Chondrocyte (in vitro differentiated cells): ENCODE data around the gene SLC27A5. TPM values are rescaled to one million over a fixed set of nuclear protein-coding genes. Genes with fewer than 3 reads are reported as not detected.
A peak's percentile ranks its signal among the peaks of the same experiment; 100 is the strongest.

ENCODE experiments used
- DNase-seq: peaks from one replicate; pipeline ENCODE4 v3.0.0; 2021; ENCODE audit warnings: mixed read lengths, low spot score
- H3K27ac Mint-ChIP-seq: one replicate; pipeline ENCODE4 v1.8.0; 2021; ENCODE audit warnings: mild to moderate bottlenecking, moderate library complexity, mixed read lengths; ENCODE audit not compliant: unreplicated experiment
- H3K27me3 Mint-ChIP-seq: 2 replicates; pipeline ENCODE4 v1.8.0; 2021; ENCODE audit warnings: low read depth, mixed read lengths
- H3K36me3 Mint-ChIP-seq: 2 replicates; pipeline ENCODE4 v1.8.0; 2021; ENCODE audit warnings: low read depth, mixed read lengths
- H3K4me1 Mint-ChIP-seq: 2 replicates; pipeline ENCODE4 v1.8.0; 2021; ENCODE audit warnings: low read depth, mild to moderate bottlenecking, mixed read lengths
- H3K4me3 Mint-ChIP-seq: one replicate; pipeline ENCODE4 v1.8.0; 2021; ENCODE audit warnings: mild to moderate bottlenecking, moderate library complexity, mixed read lengths; ENCODE audit not compliant: unreplicated experiment
- H3K9me3 Mint-ChIP-seq: 2 replicates; pipeline ENCODE4 v1.8.0; 2021; ENCODE audit warnings: low read depth, mixed read lengths
- total RNA-seq: library from RNA; stranded (reverse); gene quantifications from 3 replicates; pipeline ENCODE4 v1.2.1, GENCODE V29; 2021
- TF ChIP-seq, protein P1 (sequence below): fragments of 200-600 bp; sonication (generic); IDR thresholded peaks from 2 replicates; pipeline ENCODE4 v1.5.0; 2021; ENCODE audit warnings: antibody characterized with exemption, mild to moderate bottlenecking, moderate library complexity

Gene SLC27A5
- total RNA-seq, 1 donor from 2014 or later = 4.7 TPM

DNA sequence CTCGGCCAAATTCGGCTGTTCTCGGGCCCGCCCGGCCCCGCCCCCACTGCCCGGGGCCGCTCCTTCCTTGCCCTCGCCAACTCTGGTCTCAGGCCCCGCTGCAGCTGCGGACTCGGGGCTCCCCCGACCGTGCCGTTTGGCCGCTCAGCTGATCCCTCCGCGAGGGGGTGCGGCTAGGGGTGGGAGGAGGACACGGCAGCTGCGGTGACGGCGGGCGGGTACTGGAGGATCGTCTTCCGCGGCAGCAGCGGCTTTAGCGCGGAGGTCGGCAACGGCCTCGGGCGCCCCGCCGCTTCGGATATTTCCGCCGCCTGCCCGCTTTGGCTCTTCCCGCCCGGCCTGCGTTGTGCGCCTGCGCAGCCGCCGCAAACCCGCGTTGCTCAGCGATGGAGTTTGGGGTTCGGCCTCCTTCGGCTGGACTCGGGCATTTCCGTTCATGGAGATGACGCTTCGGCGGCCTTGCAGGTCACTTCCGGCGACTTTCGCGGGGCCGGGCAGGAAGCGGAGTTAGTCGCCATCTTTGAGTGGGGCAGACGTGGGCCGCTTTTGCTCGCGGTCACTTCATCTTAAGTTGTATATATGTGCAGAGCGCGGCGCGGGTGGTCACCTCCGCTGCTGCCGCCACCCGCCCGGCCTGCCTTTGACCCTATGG lies 47.0 kb upstream of the SLC27A5 start:
- DNase-seq = peak; percentile 99
- peaks cover 49% of the 10 kb centered on the region for H3K4me1 Mint-ChIP-seq
- H3K27ac Mint-ChIP-seq = peak overlapping the region; percentile 98
- H3K27me3 Mint-ChIP-seq = no peaks in the 10 kb centered on the region
- TF ChIP-seq, protein P1, sequence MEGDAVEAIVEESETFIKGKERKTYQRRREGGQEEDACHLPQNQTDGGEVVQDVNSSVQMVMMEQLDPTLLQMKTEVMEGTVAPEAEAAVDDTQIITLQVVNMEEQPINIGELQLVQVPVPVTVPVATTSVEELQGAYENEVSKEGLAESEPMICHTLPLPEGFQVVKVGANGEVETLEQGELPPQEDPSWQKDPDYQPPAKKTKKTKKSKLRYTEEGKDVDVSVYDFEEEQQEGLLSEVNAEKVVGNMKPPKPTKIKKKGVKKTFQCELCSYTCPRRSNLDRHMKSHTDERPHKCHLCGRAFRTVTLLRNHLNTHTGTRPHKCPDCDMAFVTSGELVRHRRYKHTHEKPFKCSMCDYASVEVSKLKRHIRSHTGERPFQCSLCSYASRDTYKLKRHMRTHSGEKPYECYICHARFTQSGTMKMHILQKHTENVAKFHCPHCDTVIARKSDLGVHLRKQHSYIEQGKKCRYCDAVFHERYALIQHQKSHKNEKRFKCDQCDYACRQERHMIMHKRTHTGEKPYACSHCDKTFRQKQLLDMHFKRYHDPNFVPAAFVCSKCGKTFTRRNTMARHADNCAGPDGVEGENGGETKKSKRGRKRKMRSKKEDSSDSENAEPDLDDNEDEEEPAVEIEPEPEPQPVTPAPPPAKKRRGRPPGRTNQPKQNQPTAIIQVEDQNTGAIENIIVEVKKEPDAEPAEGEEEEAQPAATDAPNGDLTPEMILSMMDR = no peak
- peak overlapping the region; percentile 96 for H3K4me3 Mint-ChIP-seq
- H3K36me3 Mint-ChIP-seq = peaks cover 14% of the 10 kb centered on the region
- H3K9me3 Mint-ChIP-seq = no peaks in the 10 kb centered on the region

DNA sequence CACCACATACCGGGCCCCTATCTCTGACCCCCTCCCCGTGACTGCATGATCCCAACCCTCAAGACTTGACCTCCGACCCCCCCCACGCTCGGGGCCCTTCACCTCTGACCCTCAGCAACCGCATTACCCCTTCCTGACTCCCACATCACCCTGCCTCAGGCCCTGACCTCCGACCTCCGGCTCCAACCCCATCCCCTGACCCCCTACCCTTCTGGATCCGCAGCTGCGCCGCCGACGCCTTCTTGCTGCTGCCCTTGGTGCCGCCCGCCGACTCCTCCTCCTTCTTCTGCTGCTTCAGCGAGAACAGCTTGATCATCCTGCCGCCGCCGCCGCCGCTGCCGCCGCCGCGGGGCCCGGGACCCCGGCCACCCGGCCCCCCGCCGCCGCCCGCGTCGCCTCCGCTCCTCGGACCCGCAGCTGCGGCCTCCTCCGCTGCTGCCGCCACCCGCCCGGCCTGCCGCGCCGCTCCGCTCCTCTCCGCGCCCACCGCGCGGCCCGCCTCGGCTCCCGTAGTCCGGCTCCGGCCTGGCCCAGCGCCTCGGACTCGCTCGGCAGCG lies 46.4 kb upstream of the SLC27A5 start, which contains the start of gene UBE2M:
TSS of gene UBE2M (minus strand) at position 546 of the 557 bp plus-strand sequence. CDS start at position 316, 230 bp downstream.
- Mint-ChIP-seq H3K9me3 (no peaks in the 10 kb centered on the region), H3K36me3 (peaks cover 16% of the 10 kb centered on the region), H3K27ac (peak within 1 kb of the TSS; percentile 98), H3K4me1 (peaks cover 53% of the 10 kb centered on the region), H3K27me3 (no peaks in the 10 kb centered on the region), H3K4me3 (peak within 1 kb of the TSS; percentile 96)
- TF ChIP-seq, protein P1 = no peak
- peak; percentile 82 for DNase-seq

DNA sequence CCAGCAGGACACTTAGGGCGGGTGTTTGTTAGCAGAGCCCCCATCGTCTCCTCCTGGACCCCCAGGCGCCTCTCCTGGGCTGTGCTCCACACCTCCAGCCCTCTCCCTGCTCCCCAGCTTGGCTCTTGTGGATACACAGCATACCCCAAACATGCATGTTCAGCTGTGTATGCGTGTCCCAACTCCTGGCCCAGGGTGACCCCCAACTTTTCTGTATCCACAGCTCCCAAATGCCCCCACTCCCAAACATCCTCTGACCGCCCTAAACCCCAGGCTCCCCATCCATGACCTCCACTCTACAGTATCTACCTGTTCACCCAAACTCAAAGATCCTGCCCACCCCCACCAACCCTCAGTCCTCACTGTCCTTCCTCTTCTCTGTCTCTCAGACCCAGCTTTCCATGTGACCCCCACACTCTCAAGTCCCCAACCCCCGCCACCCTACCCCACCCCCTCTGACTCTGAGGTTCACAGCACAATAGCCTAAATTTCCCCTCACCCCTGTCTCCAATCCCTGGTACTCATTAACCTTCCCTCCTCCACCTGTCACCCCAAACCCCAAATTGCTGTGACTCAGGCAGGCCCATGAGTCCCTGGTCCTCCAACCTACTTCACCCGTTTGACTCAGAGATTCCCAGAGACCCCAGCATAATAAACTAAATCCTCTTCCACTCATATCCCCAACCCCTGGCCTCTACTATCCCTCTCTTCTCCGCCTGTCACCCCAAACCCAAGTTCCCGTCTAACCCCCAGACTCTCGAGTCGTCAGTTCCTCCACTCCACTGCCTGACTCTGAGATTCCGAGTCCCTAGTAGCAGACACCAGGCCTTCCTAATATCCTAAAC lies 45.7 kb upstream of the SLC27A5 start:
- Mint-ChIP-seq H3K4me1 (peaks cover 53% of the 10 kb centered on the region), H3K36me3 (peaks cover 20% of the 10 kb centered on the region), H3K27me3 (no peaks in the 10 kb centered on the region), H3K9me3 (no peaks in the 10 kb centered on the region), H3K4me3 (peak overlapping the region; percentile 96), H3K27ac (peak overlapping the region; percentile 93)
- TF ChIP-seq, protein P1 = no peak
- DNase-seq = peak; percentile 64

DNA sequence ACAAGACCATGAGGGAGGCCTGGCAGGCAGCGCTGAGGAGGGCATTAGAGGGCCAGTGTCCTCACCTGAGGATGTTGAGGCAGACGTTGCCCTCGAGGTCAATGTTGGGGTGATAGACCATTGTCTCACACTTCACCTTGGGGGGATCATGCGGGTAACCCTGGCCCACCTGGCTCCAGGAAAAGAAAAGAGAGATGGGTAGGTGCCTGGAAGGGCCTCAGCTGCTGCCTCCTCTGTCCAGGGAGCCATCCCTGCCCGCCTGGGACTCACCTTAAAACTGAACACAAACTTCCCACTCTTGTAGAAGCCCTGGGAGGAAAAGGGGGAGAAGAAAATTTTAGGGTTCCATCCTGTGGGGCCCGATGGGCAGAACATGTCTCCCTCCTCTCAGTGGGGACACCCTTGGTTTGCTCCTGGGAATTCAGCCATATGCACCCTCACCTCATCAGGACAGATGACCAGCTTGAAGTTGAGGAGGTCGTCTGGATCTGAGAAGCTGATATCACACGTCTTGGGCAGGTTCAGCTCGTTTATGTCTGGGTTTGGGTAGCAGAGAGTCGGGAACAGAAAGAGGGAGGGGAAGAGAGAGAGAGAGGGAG lies 44.9 kb upstream of the SLC27A5 start:
- TF ChIP-seq, protein P1 = no peak

More for the DNA sequence above, 44.9 kb upstream of the SLC27A5 start:
- peaks cover 24% of the 10 kb centered on the region for H3K36me3 Mint-ChIP-seq
- H3K27me3 Mint-ChIP-seq = no peaks in the 10 kb centered on the region
- peak overlapping the region; percentile 96 for H3K4me3 Mint-ChIP-seq
- H3K27ac Mint-ChIP-seq = peak overlapping the region; percentile 93
- no peaks in the 10 kb centered on the region for H3K9me3 Mint-ChIP-seq
- DNase-seq = peak; percentile 26
- peaks cover 53% of the 10 kb centered on the region for H3K4me1 Mint-ChIP-seq
